OCI-LY7 (cell line): ENCODE data around the gene PTPRQ.

Source experiments
- CTCF ChIP-seq: fragments of 200-600 bp; sonication (generic); conservative IDR thresholded peaks from 2 replicates; pipeline ENCODE4 v1.5.1; 2014; ENCODE audit warnings: mild to moderate bottlenecking, antibody characterized with exemption, low read length, moderate library complexity, mixed read lengths
- EZH2phosphoT487 ChIP-seq: fragments of 200-600 bp; sonication (generic); IDR thresholded peaks from 2 replicates; pipeline ENCODE4 v1.6.1; 2018; ENCODE audit warnings: low read depth, borderline replicate concordance, mild to moderate bottlenecking, mixed run types, antibody characterized with exemption, low read length, moderate library complexity, mixed read lengths

GRCh38 chr12:80494836-80495235, 50.8 kb downstream of the PTPRQ start:
- TF ChIP-seq CTCF, result no peak
- TF ChIP-seq EZH2phosphoT487, result no peak
